Suppressor macrophage treated with lipopolysaccharide for 1 hour (primary cell): ENCODE measurements around the gene LAMC1.

Experiments used
- DNase-seq, 3 donors: peaks; one replicate each; pipeline ENCODE4 v3.0.0-alpha.2; 2020 to 2022

The LAMC1 gene

GRCh38 chr1:183152180-183152579 is 129.0 kb downstream of the LAMC1 start:
- DNase-seq = no peak

DNA sequence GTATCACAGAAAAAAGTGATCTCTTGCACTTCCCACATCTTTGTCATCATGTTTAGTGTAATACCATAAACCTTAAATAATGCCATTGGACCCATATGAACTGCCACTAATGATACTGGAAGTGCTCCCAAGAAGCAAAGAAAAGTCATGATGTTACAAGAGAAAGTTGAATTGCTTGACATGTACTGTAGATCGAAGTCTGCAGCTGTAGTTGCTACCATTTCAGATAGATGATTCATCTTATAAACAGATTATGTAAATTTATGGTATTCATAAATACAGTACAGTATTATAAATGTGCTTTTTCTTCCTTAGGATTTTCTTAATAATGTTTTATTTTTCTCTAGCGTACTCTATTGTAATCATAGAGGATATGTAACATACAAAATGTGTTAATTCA is 132.7 kb downstream of the LAMC1 start:
- DNase-seq = no peak

DNA sequence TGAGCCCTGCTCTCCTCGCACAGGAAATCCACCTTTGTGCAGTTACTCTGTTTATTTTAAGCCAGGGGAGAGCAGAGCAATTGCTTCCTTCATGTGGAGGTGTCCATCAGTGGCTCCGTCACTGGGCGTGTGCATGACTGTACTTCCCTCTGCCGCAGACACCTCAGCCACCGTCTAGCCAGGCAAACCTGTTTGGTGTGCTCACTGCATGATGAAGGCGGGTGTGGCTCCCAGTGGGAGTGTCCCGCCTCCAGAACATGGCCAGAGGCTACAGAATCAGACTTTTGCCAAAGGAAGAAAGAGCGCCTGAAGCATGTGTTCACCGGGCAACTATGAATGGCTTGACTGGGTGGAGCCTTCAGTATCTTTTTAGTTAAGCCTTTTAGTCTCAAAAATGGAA is 136.7 kb downstream of the LAMC1 start:
- no peak for DNase-seq

DNA sequence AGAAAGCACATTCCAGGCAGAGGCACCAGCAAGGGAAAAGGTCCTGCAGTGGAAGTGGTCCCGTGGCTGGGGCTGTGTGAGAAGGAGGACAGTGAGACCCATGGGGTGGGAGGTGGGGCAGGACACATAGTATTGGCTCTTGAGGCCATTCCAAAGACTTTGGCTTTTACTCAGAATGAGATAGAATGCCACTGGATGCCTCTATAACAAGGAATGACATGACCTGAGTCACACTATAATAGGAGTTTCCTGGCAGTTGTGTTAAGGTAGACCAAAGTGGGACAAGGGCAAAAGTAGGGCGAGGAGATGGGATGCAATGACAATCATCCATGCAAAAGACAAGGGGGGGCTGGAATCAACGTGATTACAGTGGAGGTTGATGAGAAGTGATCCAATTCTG is 138.2 kb downstream of the LAMC1 start:
- no peak for DNase-seq

DNA sequence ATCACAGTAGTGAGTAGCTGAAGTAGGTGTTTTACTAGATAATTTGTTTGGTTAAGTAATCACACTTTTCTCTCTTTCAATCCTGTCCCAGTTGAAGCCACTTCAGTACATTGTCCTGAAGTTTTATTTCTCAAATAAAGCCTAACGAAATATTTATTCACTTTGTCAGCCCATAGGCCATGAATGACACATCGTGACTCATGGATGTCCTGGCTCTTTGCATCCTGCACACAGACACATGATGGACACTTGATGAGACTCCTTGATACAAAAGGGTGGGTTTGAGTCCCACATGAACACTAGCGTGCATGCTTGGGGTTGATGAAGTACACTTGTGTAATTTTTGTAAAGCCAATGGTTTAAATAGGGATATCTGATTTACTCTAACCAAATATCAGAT is 140.1 kb downstream of the LAMC1 start:
- no peak for DNase-seq

GRCh38 chr1:183164340-183164739 is 141.1 kb downstream of the LAMC1 start:
- DNase-seq = no peak

DNA sequence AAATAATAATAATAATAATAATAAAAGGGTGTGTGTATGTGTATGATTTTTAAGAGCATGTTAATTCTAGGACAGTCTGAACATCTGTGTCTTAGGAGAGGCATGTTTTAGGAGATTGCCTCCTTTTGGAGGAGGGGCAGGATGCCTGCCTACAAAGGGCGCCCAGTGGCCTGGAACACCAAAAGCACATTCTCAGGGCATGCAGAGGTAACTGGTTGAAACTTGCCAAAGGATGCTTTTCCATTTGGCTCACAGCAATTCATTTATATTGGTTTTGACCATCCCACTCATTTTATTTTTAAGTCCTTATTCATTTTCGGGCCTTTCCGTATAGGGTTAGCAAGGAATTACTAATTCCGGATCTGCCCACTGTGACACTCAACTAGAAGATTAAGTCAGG is 141.7 kb downstream of the LAMC1 start:
- no peak for DNase-seq

- no peak for DNase-seq
These were observed 142.2 kb downstream of the LAMC1 start for GRCh38 chr1:183165456-183165855.

DNA sequence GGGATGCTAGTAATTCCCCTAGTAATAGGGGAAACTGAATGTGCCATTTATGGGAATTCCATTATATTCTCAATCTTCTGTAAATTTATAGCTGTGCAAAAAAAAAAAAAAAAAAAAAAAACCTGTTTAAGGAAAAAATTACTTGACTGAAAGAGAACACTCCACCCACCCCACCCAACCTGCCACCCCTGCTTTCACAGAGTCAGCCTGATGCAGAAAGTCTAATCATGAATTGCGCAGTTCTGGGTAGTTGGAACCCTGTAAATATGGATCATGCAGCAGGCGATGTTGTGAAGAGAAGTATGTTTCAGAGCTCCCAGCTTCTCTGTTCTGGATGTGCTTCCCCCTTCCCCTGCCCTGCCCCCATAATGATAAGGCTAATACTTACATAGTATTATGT is 143.2 kb downstream of the LAMC1 start:
- peak; percentile 22 to 52 (median 38) for DNase-seq

DNA sequence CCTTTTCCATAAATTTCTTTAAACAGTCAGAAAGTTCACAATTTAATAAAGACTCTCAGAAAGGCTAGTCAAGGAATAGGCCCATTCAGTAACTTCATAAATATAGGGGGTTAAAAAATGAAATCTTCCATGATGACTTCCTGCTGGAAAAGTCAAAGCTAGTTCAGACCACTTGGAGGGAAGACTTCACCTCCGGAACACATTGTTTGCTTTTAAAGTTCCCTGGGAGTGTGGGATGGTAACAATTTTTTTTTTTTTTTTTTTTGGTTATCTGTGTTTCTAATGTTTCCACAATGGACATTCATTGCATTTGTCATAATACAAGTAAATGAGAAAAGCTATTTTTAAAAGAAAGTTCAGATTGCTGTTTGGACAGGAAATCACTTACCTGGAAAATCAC is 144.5 kb downstream of the LAMC1 start:
- no peak for DNase-seq

DNA sequence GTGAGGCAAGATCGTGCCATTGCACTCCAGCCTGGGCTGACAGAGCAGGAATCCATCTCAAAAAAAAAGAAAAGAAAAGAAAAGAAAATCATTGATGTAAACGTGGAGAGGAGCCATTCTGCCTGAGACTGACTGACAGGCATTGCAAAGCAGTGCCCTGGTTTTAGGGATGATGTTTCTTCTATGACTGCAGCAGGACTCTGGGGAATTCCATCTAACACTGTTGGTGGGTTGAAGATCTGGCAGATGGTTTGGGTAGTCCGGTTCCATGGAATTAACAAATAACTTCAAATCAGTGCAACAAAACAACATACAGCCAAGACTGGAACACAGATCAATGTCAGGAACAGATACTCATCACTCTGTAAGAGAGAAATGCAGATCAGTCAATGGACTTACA is 145.1 kb downstream of the LAMC1 start:
- no peak for DNase-seq

- no peak for DNase-seq
These were observed 150.6 kb downstream of the LAMC1 start for GRCh38 chr1:183173828-183174227.

DNA sequence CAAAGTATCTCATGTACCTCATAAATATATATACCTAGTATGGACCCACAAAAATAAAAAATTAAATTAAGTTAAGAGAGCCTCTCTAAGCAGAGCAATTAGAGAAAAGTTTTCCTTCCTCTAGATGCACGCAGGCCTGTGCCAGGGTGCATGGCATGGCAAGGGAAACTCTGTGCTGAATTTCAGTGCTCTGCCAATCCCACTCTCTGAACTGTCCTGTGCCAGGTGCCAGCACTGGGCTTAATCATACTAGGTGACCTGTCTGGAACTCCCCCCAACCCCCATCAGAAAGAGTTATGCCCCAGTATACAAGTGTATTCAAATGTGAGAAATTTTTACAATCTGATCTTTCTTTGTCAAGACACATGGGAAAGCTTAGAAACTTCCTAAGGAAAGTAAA is 152.4 kb downstream of the LAMC1 start:
- no peak for DNase-seq

- no peak for DNase-seq
These were observed 155.3 kb downstream of the LAMC1 start for GRCh38 chr1:183178545-183178944.

GRCh38 chr1:183179033-183179432 is 155.8 kb downstream of the LAMC1 start:
- no peak for DNase-seq

GRCh38 chr1:183180218-183180617 is 157.0 kb downstream of the LAMC1 start:
- DNase-seq = peak in 1 of 3 donors; percentile 9

DNA sequence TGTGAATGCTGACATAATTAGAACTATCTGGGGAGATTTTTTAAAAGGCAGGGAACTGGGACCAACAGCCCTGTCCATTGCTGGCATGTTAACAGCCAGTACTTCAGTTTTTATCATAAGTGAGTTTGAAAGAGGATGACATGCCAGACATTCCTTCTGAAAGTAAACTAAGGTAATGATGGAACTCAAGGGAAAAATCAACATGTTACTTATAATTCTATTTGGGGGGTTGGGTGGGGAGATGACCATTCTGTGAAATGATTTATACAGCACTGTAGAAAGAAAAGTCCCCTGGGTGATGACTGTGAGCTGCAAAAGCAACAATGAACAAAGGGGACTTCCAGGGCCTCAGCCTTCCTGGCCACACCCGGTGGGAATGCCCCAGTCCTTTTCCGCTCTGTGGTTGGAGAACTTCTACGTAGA is 157.4 kb downstream of the LAMC1 start:
- DNase-seq = peak; percentile 78 to 85 (median 82)

DNA sequence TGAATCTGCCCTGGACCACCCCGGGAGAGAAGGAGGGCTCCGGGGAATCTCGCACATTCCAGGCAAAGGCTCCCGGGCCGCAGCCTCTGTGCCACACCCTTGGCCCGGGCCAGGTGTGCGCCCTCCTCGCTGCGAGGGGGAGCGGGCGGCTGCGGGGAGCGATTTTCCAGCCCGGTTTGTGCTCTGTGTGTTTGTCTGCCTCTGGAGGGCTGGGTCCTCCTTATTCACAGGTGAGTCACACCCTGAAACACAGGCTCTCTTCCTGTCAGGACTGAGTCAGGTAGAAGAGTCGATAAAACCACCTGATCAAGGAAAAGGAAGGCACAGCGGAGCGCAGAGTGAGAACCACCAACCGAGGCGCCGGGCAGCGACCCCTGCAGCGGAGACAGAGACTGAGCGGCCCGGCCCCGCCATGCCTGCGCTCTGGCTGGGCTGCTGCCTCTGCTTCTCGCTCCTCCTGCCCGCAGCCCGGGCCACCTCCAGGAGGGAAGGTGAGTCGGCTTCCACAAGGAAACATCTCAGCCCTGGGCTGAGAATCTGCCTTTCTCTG is 162.8 kb downstream of the LAMC1 start, which contains the start of gene LAMC2:
LAMC2 (plus strand) TSS at position 324 of the 550 bp plus-strand sequence; CDS start at position 413, 89 bp downstream.
- DNase-seq = no peak

DNA sequence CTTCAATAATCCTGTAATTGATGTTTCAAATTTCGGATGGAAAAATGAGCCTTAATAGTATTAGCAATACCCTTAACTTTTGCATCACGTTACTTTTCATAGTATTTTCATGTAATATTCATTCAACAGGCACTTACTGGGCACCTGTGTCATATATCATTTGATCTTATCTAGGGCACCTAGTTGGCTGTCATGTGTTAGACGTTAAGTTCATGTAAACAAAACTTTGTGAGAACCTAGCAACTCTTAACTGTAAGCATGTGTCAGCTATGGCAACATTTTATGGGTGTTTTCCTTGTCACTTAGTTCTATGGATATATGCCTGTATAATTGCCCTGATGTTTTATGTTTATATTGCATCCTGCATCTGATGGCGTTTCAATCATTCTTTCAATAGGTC is 163.6 kb downstream of the LAMC1 start:
- no peak for DNase-seq

DNA sequence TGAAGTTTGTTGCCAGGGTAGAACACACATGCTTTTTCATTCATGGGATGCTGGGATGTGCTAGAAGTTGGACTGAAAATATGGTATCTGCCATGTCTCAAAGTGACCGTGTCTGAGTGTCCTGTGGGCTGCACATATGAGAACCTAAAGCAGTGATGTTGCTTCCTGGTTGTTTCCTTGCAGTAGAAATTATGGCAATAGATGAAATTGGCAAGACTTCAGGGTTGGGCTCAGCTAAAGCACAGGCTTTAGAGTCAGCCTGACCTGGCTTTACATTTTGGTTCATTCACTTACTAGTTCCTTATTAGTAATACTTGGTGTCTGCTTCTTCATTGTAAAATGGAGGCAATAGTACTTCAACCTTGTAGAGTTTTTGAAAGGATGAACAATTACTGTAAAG is 165.0 kb downstream of the LAMC1 start:
- no peak for DNase-seq

DNA sequence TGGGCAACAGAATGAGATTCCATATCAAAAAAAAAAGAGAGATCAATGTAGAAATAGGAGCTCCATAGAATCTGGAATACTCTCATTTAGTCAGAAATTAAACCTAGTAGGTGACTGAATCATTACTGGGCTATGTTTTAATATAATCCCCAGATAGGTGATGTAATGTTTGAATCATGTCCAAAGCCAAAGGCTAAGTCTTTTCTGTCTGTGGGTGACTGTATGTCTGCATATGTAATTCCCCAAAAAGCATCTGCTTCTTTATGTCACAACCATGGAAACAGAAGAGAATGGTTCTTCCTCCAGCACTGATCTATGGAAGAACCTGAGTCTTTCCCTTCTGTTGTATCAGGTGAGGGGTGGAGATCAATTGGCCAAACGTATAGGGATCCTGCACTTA is 168.6 kb downstream of the LAMC1 start:
- DNase-seq = peak; percentile 22 to 55 (median 38)

DNA sequence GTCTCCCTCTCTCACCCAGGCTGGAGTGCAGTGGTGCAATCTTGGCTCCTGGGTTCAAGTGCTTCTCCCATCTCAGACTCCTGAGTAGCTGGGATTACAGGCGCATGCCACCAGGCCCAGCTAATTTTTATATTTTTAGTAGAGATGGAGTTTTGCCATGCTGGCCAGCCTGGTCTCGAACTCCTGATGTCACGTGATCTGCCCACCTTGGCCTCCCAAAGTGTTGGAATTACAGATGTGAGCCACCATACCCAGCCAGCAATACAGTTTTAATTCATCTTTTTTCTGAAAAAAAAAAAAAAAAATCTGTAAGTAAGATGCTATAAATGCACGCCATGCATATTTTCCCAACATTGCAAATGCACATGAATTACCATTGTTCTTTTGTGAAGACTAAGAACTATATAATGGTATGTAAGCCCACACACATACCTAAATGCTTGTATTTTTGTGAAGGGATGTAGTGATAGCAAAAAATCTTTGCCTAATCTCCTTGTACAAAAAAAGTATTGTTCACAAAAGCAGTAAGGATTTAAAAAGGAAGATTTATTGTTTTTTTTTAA is 170.8 kb downstream of the LAMC1 start:
- DNase-seq = no peak

- DNase-seq = no peak
These were observed 171.4 kb downstream of the LAMC1 start for GRCh38 chr1:183194527-183195141.

GRCh38 chr1:183195142-183195574 is 171.9 kb downstream of the LAMC1 start:
- peak in 1 of 3 donors; percentile 17 for DNase-seq
